LNCAP (cell line): Measurements from ENCODE around the gene AFAP1L2.

Source experiments
- TF ChIP-seq, protein P1 (sequence below): fragments of 450-650 bp; IDR thresholded peaks from 2 replicates; pipeline ENCODE4 v1.5.1; 2017; ENCODE audit warnings: mild to moderate bottlenecking

Gene AFAP1L2

DNA sequence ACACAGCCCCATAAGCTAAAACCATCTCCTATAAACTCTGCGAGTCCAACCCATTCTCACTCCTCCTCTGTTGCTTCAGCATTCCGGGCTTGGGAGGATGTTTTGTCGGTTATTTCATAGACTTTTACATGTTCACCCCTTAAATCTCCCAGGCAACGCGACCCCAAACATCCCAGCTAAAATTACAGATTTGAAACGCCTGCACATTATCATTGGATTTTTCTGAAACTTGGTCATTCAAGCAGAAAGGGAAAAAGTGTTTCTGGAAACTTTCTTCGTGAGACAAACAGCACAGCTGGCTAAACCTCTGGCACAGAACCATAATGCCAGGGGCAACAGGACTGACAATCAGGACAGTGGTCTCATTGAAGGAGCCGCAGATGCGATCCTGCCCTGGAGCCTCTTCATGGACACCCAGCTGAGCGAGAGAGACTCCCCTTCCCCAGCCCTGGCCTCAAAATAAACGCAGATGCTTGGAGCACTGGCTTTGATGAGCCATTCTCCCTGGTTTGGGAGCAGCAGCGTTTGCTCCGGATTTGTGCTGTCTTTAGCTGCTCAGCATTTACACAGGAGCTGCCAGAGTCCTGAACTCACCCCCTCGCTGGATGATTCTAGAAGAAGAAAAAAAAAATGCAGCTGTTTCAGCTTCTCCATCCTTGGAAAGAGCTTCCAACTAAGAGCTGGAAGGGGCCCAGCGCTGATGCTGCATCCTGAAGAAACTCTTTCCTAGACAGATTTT is 30.1 kb downstream of the AFAP1L2 start:
- TF ChIP-seq, protein P1, sequence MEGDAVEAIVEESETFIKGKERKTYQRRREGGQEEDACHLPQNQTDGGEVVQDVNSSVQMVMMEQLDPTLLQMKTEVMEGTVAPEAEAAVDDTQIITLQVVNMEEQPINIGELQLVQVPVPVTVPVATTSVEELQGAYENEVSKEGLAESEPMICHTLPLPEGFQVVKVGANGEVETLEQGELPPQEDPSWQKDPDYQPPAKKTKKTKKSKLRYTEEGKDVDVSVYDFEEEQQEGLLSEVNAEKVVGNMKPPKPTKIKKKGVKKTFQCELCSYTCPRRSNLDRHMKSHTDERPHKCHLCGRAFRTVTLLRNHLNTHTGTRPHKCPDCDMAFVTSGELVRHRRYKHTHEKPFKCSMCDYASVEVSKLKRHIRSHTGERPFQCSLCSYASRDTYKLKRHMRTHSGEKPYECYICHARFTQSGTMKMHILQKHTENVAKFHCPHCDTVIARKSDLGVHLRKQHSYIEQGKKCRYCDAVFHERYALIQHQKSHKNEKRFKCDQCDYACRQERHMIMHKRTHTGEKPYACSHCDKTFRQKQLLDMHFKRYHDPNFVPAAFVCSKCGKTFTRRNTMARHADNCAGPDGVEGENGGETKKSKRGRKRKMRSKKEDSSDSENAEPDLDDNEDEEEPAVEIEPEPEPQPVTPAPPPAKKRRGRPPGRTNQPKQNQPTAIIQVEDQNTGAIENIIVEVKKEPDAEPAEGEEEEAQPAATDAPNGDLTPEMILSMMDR, result no peak

- TF ChIP-seq, protein P1, result no peak
Measured at GRCh38 chr10:114373631-114374030, 30.7 kb downstream of the AFAP1L2 start.

DNA sequence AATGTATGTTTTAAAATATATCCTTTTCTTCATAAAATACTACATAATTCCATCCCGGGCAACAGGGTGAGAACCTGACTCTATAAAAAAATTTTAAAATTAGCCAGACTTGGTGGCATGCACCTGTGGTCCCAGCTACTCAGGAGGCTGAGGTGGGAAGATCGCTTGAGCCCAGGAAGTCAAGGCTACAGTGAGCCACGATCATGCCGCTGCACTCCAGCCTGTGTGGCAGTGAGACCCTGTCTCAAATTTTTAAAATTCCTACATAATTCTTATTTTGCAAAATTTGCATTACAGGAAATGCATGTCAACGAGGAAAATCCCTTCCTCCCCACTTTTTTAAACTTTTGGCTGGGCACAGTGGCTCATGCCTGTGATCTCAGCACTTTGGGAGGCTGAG is 31.3 kb downstream of the AFAP1L2 start:
- TF ChIP-seq, protein P1, result no peak

- TF ChIP-seq, protein P1, result no peak
Measured at GRCh38 chr10:114372179-114372578, 32.1 kb downstream of the AFAP1L2 start.

DNA sequence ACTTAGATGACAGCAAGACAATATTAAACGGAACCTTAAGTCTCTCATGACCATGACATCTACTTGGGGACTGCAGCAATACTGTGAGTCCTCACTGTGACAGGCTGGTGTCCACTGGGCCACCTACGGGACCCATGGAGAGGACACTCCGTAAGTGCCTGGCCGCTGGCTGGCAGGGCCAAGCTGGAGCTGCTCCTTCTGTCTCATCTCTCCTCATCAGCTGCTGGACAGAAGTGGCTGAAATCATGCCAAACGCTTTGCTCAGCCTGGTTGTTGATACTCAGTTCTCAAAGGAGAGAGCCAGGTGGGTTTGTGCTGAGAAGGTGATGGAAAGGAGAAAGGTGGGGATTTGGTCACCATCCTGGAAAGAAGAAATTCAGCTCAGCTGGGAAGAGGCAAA is 33.3 kb downstream of the AFAP1L2 start:
- TF ChIP-seq, protein P1, result no peak

GRCh38 chr10:114370199-114370598 is 34.1 kb downstream of the AFAP1L2 start:
- TF ChIP-seq, protein P1, result no peak

GRCh38 chr10:114368057-114368391 is 36.3 kb downstream of the AFAP1L2 start:
- TF ChIP-seq, protein P1, result no peak
